H1 (cell line): ENCODE data around the gene PAX3. TPM values are rescaled to one million over a fixed set of nuclear protein-coding genes. Genes with fewer than 3 reads are reported as not detected.

Source experiments
- CTCF ChIA-PET: fragments of 300-600 bp; sonication (Branson Sonifier 250); formaldehyde crosslinking; loops from one replicate; lab custom pipeline; 2021; ENCODE audit not compliant: partially characterized antibody; lab: Charles Lee
- POLR2A ChIA-PET: fragments of 300-600 bp; sonication (Branson Sonifier 250); formaldehyde crosslinking; loops from one replicate; lab custom pipeline; 2021; ENCODE audit warnings: inconsistent platforms; ENCODE audit not compliant: partially characterized antibody; lab: Charles Lee
- DNase-seq, 2 experiments: peaks; one replicate each; pipeline versions ENCODE4 v3.0.0 to v3.0.0-alpha.2; 2010 to 2022; ENCODE audit warnings: low spot score in 2 of 2, low read depth in 1 of 2, mixed read lengths in 1 of 2
- FAIRE-seq: peaks from 2 replicates; lab custom pipeline; 2011; peaks lifted over from hg19 to GRCh38; lab: Jason Lieb, UNC
- H2AFZ ChIP-seq: 2 replicates; pipeline ENCODE4 v1.8.1; 2012; ENCODE audit warnings: low read length, inconsistent platforms
- H2AK5ac ChIP-seq: 2 replicates; pipeline ENCODE4 v1.6.1; 2013; ENCODE audit warnings: low read depth, low read length
- H2BK120ac ChIP-seq: replicated peaks from 2 replicates; pipeline ENCODE3; 2013; ENCODE audit warnings: low read depth, low read length, inconsistent platforms
- H2BK12ac ChIP-seq: 2 replicates; pipeline ENCODE4 v1.6.1; 2013; ENCODE audit warnings: low read depth, low read length
- H2BK15ac ChIP-seq: 2 replicates; pipeline ENCODE4 v1.6.1; 2013; ENCODE audit warnings: low read length
- H2BK20ac ChIP-seq: 2 replicates; pipeline ENCODE4 v1.6.1; 2013; ENCODE audit warnings: low read length
- H2BK5ac ChIP-seq: 2 replicates; pipeline ENCODE4 v1.6.1; 2013; ENCODE audit warnings: low read depth, low read length
- H3K14ac ChIP-seq: 2 replicates; pipeline ENCODE4 v1.6.1; 2013; ENCODE audit warnings: inconsistent platforms; ENCODE audit not compliant: insufficient read length
- H3K18ac ChIP-seq: 2 replicates; pipeline ENCODE4 v1.6.1; 2013; ENCODE audit warnings: low read length; ENCODE audit errors: extremely low read depth
- H3K23ac ChIP-seq: 2 replicates; pipeline ENCODE4 v1.6.1; 2013; ENCODE audit warnings: inconsistent platforms; ENCODE audit not compliant: insufficient read length
- H3K23me2 ChIP-seq: 2 replicates; pipeline ENCODE4 v1.6.1; 2013; ENCODE audit warnings: low read depth, low read length
- H3K27ac ChIP-seq: 2 replicates; pipeline ENCODE4 v1.6.1; 2011; ENCODE audit warnings: low read depth, low read length, inconsistent platforms
- H3K27me3 ChIP-seq, 4 experiments: replicated peaks in 1 of 4; 1 replicate in 1 of 4; 2 replicates in 3 of 4; pipeline versions ENCODE4 v1.6.1 to v1.8.1; 2011 to 2013; ENCODE audit warnings: low read length in 3 of 4, mild to moderate bottlenecking in 3 of 4, inconsistent platforms in 2 of 4, mixed read lengths in 2 of 4, moderate library complexity in 1 of 4; ENCODE audit not compliant: control insufficient read depth in 3 of 4, insufficient read depth in 3 of 4; ENCODE audit errors: extremely low read depth in 1 of 4
- H3K36me3 ChIP-seq, 4 experiments: 2 replicates each; pipeline versions ENCODE4 v1.6.1 to v1.8.1; 2011 to 2013; ENCODE audit warnings: mild to moderate bottlenecking in 4 of 4, low read length in 3 of 4, moderate library complexity in 2 of 4, control low read depth in 1 of 4, inconsistent platforms in 1 of 4; ENCODE audit not compliant: insufficient read depth in 4 of 4, control insufficient read depth in 2 of 4
- H3K4ac ChIP-seq: replicated peaks from 2 replicates; pipeline ENCODE3; 2013; ENCODE audit warnings: low read length, low read depth, mixed read lengths, inconsistent platforms; ENCODE audit not compliant: insufficient read length
- H3K4me1 ChIP-seq, 4 experiments: replicated peaks in 1 of 4; 1 replicate in 1 of 4; 2 replicates in 3 of 4; pipeline versions ENCODE4 v1.6.1 to v1.8.1; 2011 to 2013; ENCODE audit warnings: low read length in 3 of 4, inconsistent platforms in 2 of 4, mixed read lengths in 1 of 4; ENCODE audit not compliant: insufficient read depth in 4 of 4, control insufficient read depth in 3 of 4
- H3K4me2 ChIP-seq, 2 experiments: 2 replicates each; pipeline versions ENCODE4 v1.6.1 to v1.8.1; 2011 to 2013; ENCODE audit warnings: low read depth in 2 of 2, low read length in 2 of 2, control low read depth in 1 of 2, inconsistent platforms in 1 of 2, mild to moderate bottlenecking in 1 of 2; ENCODE audit not compliant: insufficient read depth in 1 of 2
- H3K4me3 ChIP-seq, 4 experiments: fragments of 200-600, 300-600 bp in 1 of 4; sonication (generic), shearing (Covaris generic), sonication (Bioruptor Twin) in 1 of 4; 2 replicates each; pipeline versions ENCODE4 v1.5.1 to v1.8.1; 2011 to 2016; ENCODE audit warnings: low read length in 4 of 4, low read depth in 3 of 4, control low read depth in 2 of 4, inconsistent platforms in 2 of 4, mild to moderate bottlenecking in 2 of 4, mixed read lengths in 1 of 4, moderate library complexity in 1 of 4; ENCODE audit not compliant: insufficient read depth in 2 of 4; ENCODE audit errors: extremely low read depth in 1 of 4
- H3K56ac ChIP-seq: replicated peaks from 2 replicates; pipeline ENCODE3; 2013; ENCODE audit warnings: low read depth, mild to moderate bottlenecking, mixed read lengths, low read length, inconsistent platforms; ENCODE audit not compliant: insufficient read length
- H3K79me1 ChIP-seq: 2 replicates; pipeline ENCODE4 v1.6.1; 2013; ENCODE audit warnings: low read depth, low read length, control low read depth
- H3K79me2 ChIP-seq, 2 experiments: 2 replicates each; pipeline versions ENCODE4 v1.6.1 to v1.8.1; 2012 to 2013; ENCODE audit warnings: low read length in 2 of 2, mild to moderate bottlenecking in 2 of 2, inconsistent platforms in 1 of 2; ENCODE audit not compliant: insufficient read depth in 2 of 2, control insufficient read depth in 1 of 2
- H3K9ac ChIP-seq, 4 experiments: replicated peaks in 1 of 4; 1 replicate in 1 of 4; 2 replicates in 3 of 4; pipeline versions ENCODE4 v1.6.1 to v1.8.1; 2011 to 2013; ENCODE audit warnings: low read depth in 3 of 4, low read length in 3 of 4, control low read depth in 2 of 4, mild to moderate bottlenecking in 2 of 4, moderate library complexity in 2 of 4, inconsistent platforms in 1 of 4; ENCODE audit errors: extremely low read depth in 1 of 4
- H3K9me3 ChIP-seq, 2 experiments: 2 replicates each; pipeline versions ENCODE4 v1.6.1 to v1.8.1; 2012 to 2013; ENCODE audit warnings: mild to moderate bottlenecking in 2 of 2, moderate library complexity in 2 of 2, control low read depth in 1 of 2, inconsistent platforms in 1 of 2, low read depth in 1 of 2, low read length in 1 of 2, mixed read lengths in 1 of 2; ENCODE audit not compliant: insufficient read depth in 2 of 2
- H4K20me1 ChIP-seq, 2 experiments: replicated peaks in 1 of 2; 2 replicates each; pipeline versions ENCODE3 to v1.8.1; 2011 to 2013; ENCODE audit warnings: inconsistent platforms in 2 of 2, low read length in 2 of 2, mild to moderate bottlenecking in 1 of 2; ENCODE audit not compliant: insufficient read depth in 2 of 2, control insufficient read depth in 1 of 2
- H4K5ac ChIP-seq: 2 replicates; pipeline ENCODE4 v1.6.1; 2013; ENCODE audit warnings: low read length, low read depth, mixed read lengths, inconsistent platforms; ENCODE audit not compliant: insufficient read length
- H4K8ac ChIP-seq: 2 replicates; pipeline ENCODE4 v1.8.0; 2013; ENCODE audit warnings: mild to moderate bottlenecking, moderate library complexity, low read length, inconsistent platforms; ENCODE audit not compliant: insufficient read depth; ENCODE audit errors: extremely low read depth
- H4K91ac ChIP-seq: replicated peaks from 2 replicates; pipeline ENCODE3; 2013; ENCODE audit warnings: low read length, mixed read lengths, inconsistent platforms; ENCODE audit not compliant: insufficient read length
- GABPA ChIP-seq: IDR thresholded peaks from 2 replicates; pipeline ENCODE4 v1.6.1; 2011; ENCODE audit warnings: mild to moderate bottlenecking, low read length, moderate library complexity, borderline replicate concordance; ENCODE audit not compliant: insufficient read depth
- HDAC6 ChIP-seq: IDR thresholded peaks from one replicate; pipeline ENCODE4 v1.7.1; 2012; ENCODE audit warnings: low read depth, mild to moderate bottlenecking, inconsistent platforms, low read length, moderate library complexity
- NRF1 ChIP-seq: IDR thresholded peaks from 2 replicates; pipeline ENCODE4 v1.6.1; 2011; ENCODE audit warnings: mild to moderate bottlenecking, low read depth, low read length, improper control_type of control experiment
- SIRT6 ChIP-seq: IDR thresholded peaks from one replicate; pipeline ENCODE4 v1.7.1; 2012; ENCODE audit warnings: low read length, inconsistent platforms
- SP1 ChIP-seq: IDR thresholded peaks from 2 replicates; pipeline ENCODE4 v1.6.1; 2011; ENCODE audit warnings: low read depth, low read length
- USF2 ChIP-seq: IDR thresholded peaks from 2 replicates; pipeline ENCODE4 v1.6.1; 2011; ENCODE audit warnings: low read length, improper control_type of control experiment
- WGBS, 2 experiments: shearing (Covaris generic) in 1 of 2; methylation state at CpG; one replicate each; pipeline versions ENCODE4 v1.1.6 to v1.1.7; 2013 to 2015; ENCODE audit warnings: low lambda C conversion rate in 2 of 2, mixed read lengths in 2 of 2, inconsistent platforms in 1 of 2, low coverage in 1 of 2, missing lambda C conversion rate in 1 of 2; ENCODE audit not compliant: insufficient replicate concordance in 2 of 2, insufficient coverage in 1 of 2, insufficient read length in 1 of 2; ENCODE audit errors: extremely low coverage in 1 of 2, missing lambda C conversion rate in 1 of 2; 5-methylcytosine and 5-hydroxymethylcytosine counted together
- polyA plus RNA-seq, 7 experiments: library from polyadenylated mRNA; depleted of rRNA in 3 of 7; stranded (reverse) in 5 of 7; unstranded in 2 of 7; fragments of >200 nt in 5 of 7; fragments of 200-250 nt in 2 of 7; gene quantifications; 1 replicate in 5 of 7; 2 replicates in 1 of 7; 4 replicates in 1 of 7; pipeline versions ENCODE4 v1.2.1 to v1.2.3, GENCODE V29; 2011 to 2013; ENCODE audit warnings: missing spikeins in 2 of 7, mixed read lengths in 2 of 7
- total RNA-seq: library from RNA; stranded (reverse); fragmentation: NEBNext Ultra II Directional; extraction: Animal tissue kit (Norgen Biotek cat#: 25700); gene quantifications from 2 replicates; pipeline ENCODE4 v1.2.1, GENCODE V29; 2021

Gene PAX3
- total and polyA plus RNA-seq, 2 of the 8 experiments (the other 6 are each of a cell fraction or from before 2014, with no cell fraction given) = 0.33 TPM; not detected in 1

- FAIRE-seq = no peak
Observed at GRCh38 chr2:222160125-222160524, 138.7 kb downstream of the PAX3 start.

More at GRCh38 chr2:222160125-222160524, 138.7 kb downstream of the PAX3 start:
- CTCF ChIA-PET = no interaction called here
- no peak overlapping the region for H2BK12ac ChIP-seq
- H3K4ac ChIP-seq = no peak overlapping the region
- POLR2A ChIA-PET = no interaction called here
- no peaks in the 10 kb centered on the region for H3K23me2 ChIP-seq
- H3K4me1 ChIP-seq = 0 out of 7 replicates have a peak, but pooled peaks cover 0 to 3% (median 0%) of the 10 kb centered on the region in 4 experiments
- H3K4me3 ChIP-seq = no peak overlapping the region
- no peak for TF ChIP-seq USF2
- TF ChIP-seq NRF1 = no peak
- no peak for TF ChIP-seq SIRT6
- no peak for TF ChIP-seq SP1
- no peak for TF ChIP-seq HDAC6
- no peak for TF ChIP-seq GABPA
- H3K23ac ChIP-seq = no peak overlapping the region
- H3K79me2 ChIP-seq = no peaks in the 10 kb centered on the region
- no peak overlapping the region for H4K91ac ChIP-seq
- no peak overlapping the region for H2AFZ ChIP-seq
- no peak overlapping the region for H4K5ac ChIP-seq
- no peaks in the 10 kb centered on the region for H3K79me1 ChIP-seq
- no peak overlapping the region for H3K56ac ChIP-seq
- H2BK15ac ChIP-seq = no peak overlapping the region
- H4K8ac ChIP-seq = no peak overlapping the region
- 96% methylated on average over 2 of the region's 2 CpGs; no CpG with 5 or more reads in 1 of the 2 experiments for WGBS, 2 experiments
- H4K20me1 ChIP-seq = no peaks in the 10 kb centered on the region
- DNase-seq = no peak
- no peak overlapping the region for H3K27ac ChIP-seq
- H3K18ac ChIP-seq = no peak overlapping the region
- H2BK20ac ChIP-seq = no peak overlapping the region
- H3K9me3 ChIP-seq = no peaks in the 10 kb centered on the region
- H3K4me2 ChIP-seq = no peak overlapping the region
- no peak overlapping the region for H3K14ac ChIP-seq
- no peak overlapping the region for H3K9ac ChIP-seq
- no peak overlapping the region for H2AK5ac ChIP-seq
- H2BK5ac ChIP-seq = no peak overlapping the region
- H2BK120ac ChIP-seq = no peak overlapping the region
- no peaks in the 10 kb centered on the region; a peak in 1 of 8 replicates for H3K36me3 ChIP-seq
- H3K27me3 ChIP-seq = no peaks in the 10 kb centered on the region
